Kidney capillary endothelial cell (primary cell): Measurements from ENCODE around the gene TPP2.

Experiments
- DNase-seq: peaks from one replicate; pipeline ENCODE4 v3.0.0-alpha.2; 2018; ENCODE audit warnings: low spot score

TPP2 gene

GRCh38 chr13:102694937-102695336 is 98.2 kb downstream of the TPP2 start, which contains the start of gene METTL21C:
Gene METTL21C, minus strand, starts transcription at chr13:102695044. Its CDS starts 546 bp downstream, at chr13:102694498.
- DNase-seq = no peak

GRCh38 chr13:102696465-102696864 is 99.7 kb downstream of the TPP2 start:
- no peak for DNase-seq

GRCh38 chr13:102697264-102697663 is 100.5 kb downstream of the TPP2 start:
- DNase-seq = no peak

GRCh38 chr13:102697929-102698648 is 101.3 kb downstream of the TPP2 start:
- DNase-seq = no peak

- no peak for DNase-seq
Measured at GRCh38 chr13:102698649-102698980, 101.8 kb downstream of the TPP2 start.

GRCh38 chr13:102699504-102699903 is 102.7 kb downstream of the TPP2 start:
- no peak for DNase-seq

- no peak for DNase-seq
Measured at GRCh38 chr13:102700088-102701031, 103.6 kb downstream of the TPP2 start.

- DNase-seq = no peak
Measured at GRCh38 chr13:102701331-102701730, 104.5 kb downstream of the TPP2 start.

- DNase-seq = no peak
Measured at GRCh38 chr13:102702965-102703725, 106.4 kb downstream of the TPP2 start.

- DNase-seq = no peak
Measured at GRCh38 chr13:102703726-102704035, 106.9 kb downstream of the TPP2 start.

- no peak for DNase-seq
Measured at GRCh38 chr13:102704238-102705058, 107.7 kb downstream of the TPP2 start.

- peak; percentile 65 for DNase-seq
Measured at GRCh38 chr13:102707467-102707866, 110.7 kb downstream of the TPP2 start.

GRCh38 chr13:102708211-102708610 is 111.4 kb downstream of the TPP2 start:
- DNase-seq = no peak

GRCh38 chr13:102708991-102709390 is 112.2 kb downstream of the TPP2 start:
- DNase-seq = no peak

- no peak for DNase-seq
Measured at GRCh38 chr13:102709536-102709935, 112.8 kb downstream of the TPP2 start.

GRCh38 chr13:102710261-102710679 is 113.5 kb downstream of the TPP2 start:
- DNase-seq = no peak

GRCh38 chr13:102715447-102715846 is 118.7 kb downstream of the TPP2 start:
- no peak for DNase-seq

- no peak for DNase-seq
Measured at GRCh38 chr13:102718746-102719145, 122.0 kb downstream of the TPP2 start.

GRCh38 chr13:102721800-102722231 is 125.0 kb downstream of the TPP2 start:
- no peak for DNase-seq

- peak; percentile 58 for DNase-seq
Measured at GRCh38 chr13:102724923-102725322, 128.1 kb downstream of the TPP2 start.

GRCh38 chr13:102726430-102726829 is 129.6 kb downstream of the TPP2 start:
- DNase-seq = no peak
